Fibroblast of villous mesenchyme (primary cell): ENCODE results near the gene VWA5B1. TPM values are rescaled to one million over a fixed set of nuclear protein-coding genes. Genes with fewer than 3 reads are reported as not detected.

Experiments
- DNase-seq: peaks from one replicate; pipeline ENCODE4 v3.0.0-alpha.2; 2010; ENCODE audit warnings: low read depth
- H3K4me3 ChIP-seq: 2 replicates; pipeline ENCODE4 v1.5.1; 2011; ENCODE audit warnings: low read depth, mild to moderate bottlenecking, low read length
- total RNA-seq: library from RNA; depleted of rRNA; stranded (reverse); fragments of >200 nt; gene quantifications from 2 replicates; pipeline ENCODE4 v1.2.3, GENCODE V29; 2012
- TF ChIP-seq, protein P1 (sequence below): IDR thresholded peaks from 2 replicates; pipeline ENCODE4 v1.5.1; 2012; ENCODE audit warnings: low read depth, mild to moderate bottlenecking, low read length; ENCODE audit not compliant: insufficient read depth

VWA5B1 gene
- total RNA-seq, 1 donor: not detected

DNA sequence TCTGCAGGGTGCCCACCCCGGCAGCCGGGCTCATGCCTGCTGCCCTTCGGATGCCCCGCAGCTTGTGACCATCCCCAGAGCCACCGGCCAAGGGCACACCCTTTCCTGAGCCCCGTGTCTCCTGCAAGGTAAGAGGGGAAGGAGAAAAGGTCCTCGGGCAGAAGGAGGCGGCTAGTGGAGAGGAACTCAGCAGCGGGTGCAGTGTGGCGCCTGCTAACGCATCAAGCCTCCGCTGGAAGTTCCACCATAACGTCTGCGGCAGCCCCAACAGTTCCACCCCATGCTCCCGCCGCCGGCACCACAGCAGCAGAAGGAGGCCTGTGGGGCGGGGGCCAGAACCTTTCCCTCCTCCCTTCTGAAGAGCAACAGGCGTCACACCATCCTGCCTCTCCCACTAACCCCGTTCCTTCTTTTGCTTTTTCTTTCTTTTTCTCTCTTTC is 990 bp downstream of the VWA5B1 start:
- H3K4me3 ChIP-seq: no peak overlapping the region
- no peak for DNase-seq
- TF ChIP-seq, protein P1, sequence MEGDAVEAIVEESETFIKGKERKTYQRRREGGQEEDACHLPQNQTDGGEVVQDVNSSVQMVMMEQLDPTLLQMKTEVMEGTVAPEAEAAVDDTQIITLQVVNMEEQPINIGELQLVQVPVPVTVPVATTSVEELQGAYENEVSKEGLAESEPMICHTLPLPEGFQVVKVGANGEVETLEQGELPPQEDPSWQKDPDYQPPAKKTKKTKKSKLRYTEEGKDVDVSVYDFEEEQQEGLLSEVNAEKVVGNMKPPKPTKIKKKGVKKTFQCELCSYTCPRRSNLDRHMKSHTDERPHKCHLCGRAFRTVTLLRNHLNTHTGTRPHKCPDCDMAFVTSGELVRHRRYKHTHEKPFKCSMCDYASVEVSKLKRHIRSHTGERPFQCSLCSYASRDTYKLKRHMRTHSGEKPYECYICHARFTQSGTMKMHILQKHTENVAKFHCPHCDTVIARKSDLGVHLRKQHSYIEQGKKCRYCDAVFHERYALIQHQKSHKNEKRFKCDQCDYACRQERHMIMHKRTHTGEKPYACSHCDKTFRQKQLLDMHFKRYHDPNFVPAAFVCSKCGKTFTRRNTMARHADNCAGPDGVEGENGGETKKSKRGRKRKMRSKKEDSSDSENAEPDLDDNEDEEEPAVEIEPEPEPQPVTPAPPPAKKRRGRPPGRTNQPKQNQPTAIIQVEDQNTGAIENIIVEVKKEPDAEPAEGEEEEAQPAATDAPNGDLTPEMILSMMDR: no peak

DNA sequence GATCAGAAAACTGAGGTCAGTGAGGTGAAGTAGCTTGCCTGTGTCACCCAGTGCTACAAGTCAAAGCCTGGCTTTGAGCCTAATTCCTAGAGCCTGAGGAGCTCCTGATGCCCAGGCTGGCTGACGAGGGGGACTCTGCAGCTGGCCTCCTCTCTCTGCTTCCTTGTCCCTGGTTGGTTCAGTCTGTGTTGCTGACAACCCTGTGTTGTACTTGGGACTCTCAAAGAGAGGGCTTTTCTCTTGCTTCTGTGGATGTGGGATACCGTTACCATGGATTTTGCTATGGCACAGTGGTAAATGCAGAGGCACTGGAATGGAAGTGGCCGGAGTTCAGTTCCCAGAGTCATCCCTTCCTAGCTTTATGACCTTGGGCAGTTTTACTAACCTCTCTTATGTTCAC is 8.0 kb downstream of the VWA5B1 start:
- no peak overlapping the region for H3K4me3 ChIP-seq
- no peak for DNase-seq
- TF ChIP-seq, protein P1: no peak

DNA sequence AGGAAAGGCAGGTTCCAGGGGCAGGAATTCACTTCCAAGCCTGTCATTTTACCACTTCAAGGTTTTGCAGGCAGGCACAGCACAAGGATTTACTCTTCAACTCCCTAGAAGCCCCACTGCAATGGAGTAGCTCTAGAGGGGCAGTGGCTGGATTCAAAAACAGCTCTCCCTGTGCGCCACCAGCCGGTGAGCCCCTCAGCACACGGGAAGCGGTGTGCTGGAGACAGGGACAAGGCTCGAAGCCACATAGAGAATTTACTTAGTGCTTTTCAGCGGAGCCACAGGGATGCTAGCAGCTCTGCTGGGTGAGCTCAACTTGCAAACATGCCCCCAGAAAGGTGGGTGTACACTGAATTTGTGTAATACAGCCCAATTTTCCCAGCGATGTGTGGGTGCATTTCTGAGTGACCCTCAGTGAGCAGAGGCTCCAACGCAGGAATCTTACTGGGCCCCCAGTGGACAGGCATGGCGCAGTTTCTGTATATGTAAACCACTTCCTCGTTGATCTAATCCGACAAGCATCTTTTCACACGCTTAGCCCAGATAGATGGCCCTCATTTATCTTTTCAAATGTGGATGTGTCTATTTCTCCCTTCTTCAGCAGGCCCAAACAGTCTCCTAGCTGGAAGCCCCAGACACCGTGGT is 10.9 kb downstream of the VWA5B1 start:
- DNase-seq: no peak
- no peak overlapping the region for H3K4me3 ChIP-seq
- TF ChIP-seq, protein P1: no peak

- H3K4me3 ChIP-seq: no peak overlapping the region
- TF ChIP-seq, protein P1: no peak
- DNase-seq: no peak
Observed at GRCh38 chr1:20302108-20302471, 11.4 kb downstream of the VWA5B1 start.

DNA sequence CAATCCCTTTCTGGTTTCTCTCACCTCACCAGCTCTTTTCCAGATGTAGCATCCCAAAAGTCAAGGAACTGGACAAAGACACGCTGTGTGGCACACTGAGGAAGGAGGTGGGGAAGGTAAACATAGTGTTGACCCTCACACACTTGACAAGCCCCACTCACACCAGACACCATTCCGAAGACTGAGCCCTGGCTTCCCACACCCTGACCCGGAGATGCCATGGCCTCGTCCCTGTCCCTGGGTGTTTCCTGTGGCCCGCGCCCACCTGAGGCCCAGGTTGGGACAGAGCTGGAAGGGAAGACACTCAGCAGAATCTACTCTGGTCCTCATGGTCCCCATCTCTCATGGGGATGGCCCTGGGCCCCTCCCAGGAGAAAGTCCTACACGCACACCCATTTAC is 16.4 kb downstream of the VWA5B1 start:
- no peak for DNase-seq
- no peak overlapping the region for H3K4me3 ChIP-seq
- TF ChIP-seq, protein P1: no peak

- TF ChIP-seq, protein P1: no peak
- no peak for DNase-seq
- no peak overlapping the region for H3K4me3 ChIP-seq
Observed at GRCh38 chr1:20308569-20308968, 17.9 kb downstream of the VWA5B1 start.

DNA sequence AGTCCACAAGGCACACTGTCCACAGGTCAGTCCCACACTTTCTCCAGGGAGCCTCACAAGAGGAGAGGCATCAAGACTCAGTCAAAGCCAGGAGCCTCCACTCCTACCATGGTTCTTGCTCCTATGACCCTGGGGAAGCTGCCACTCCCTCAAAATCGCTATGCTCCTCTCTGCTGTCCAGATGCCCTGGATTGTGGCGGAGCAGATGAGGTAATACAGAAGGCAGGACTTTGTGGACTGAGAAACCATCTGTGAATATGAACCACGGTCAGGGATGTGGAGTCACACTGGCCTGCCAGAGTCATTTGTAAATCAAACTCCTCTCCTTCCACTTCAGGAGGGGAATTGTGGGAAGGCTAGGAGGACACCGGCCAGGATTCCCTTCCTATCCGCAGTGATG is 20.6 kb downstream of the VWA5B1 start:
- H3K4me3 ChIP-seq: no peak overlapping the region
- no peak for DNase-seq
- TF ChIP-seq, protein P1: no peak
